LNCaP clone FGC (cell line): ENCODE data around the gene ZBTB20.
A peak's percentile ranks its signal among the peaks of the same experiment; 100 is the strongest.

Experiments used
- DNase-seq: peaks from one replicate; pipeline ENCODE4 v3.0.0-alpha.2; 2011; ENCODE audit warnings: low read depth
- H3K4me3 ChIP-seq: 2 replicates; pipeline ENCODE4 v1.5.1; 2011; ENCODE audit warnings: mild to moderate bottlenecking, low read depth, low read length, control low read depth
- TF ChIP-seq, protein P1 (sequence below): IDR thresholded peaks from 2 replicates; pipeline ENCODE4 v1.5.1; 2012; ENCODE audit warnings: mild to moderate bottlenecking; ENCODE audit not compliant: control insufficient read depth, insufficient read depth; ENCODE audit errors: extremely low read depth

The ZBTB20 gene

DNA sequence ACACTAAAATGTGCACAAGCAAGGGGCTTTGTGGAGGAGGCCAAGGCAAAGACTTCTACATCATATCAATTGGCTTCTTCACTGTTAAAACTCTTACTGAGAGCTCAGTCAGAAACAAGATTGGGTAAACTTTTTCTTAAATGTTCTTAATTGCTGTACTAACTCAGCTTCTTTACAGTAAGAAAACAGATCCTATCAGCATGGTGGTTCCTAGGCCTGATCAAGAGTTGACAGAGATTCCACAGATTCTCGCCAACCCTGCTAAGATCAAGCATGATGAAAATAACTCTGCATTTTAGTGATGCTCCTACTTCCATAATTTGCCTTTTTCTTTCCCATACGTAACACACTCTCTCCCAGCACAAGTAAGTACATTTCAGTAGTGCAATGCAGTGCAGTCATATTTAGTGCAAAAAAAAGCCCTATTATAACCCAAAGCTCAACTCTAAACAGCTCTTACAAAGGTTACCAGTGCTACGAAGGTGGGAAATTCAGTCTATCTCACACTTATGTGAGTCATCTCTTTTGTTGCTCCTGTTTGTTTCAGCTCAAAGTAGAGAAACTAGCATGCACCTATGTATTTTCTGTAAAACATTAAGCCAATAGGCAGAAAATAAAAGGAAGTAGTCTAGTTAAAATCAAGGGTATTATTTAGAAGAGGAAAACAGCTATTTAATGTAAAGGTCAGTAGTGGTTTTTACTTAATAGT is 823.4 kb downstream of the ZBTB20 start:
- TF ChIP-seq, protein P1, sequence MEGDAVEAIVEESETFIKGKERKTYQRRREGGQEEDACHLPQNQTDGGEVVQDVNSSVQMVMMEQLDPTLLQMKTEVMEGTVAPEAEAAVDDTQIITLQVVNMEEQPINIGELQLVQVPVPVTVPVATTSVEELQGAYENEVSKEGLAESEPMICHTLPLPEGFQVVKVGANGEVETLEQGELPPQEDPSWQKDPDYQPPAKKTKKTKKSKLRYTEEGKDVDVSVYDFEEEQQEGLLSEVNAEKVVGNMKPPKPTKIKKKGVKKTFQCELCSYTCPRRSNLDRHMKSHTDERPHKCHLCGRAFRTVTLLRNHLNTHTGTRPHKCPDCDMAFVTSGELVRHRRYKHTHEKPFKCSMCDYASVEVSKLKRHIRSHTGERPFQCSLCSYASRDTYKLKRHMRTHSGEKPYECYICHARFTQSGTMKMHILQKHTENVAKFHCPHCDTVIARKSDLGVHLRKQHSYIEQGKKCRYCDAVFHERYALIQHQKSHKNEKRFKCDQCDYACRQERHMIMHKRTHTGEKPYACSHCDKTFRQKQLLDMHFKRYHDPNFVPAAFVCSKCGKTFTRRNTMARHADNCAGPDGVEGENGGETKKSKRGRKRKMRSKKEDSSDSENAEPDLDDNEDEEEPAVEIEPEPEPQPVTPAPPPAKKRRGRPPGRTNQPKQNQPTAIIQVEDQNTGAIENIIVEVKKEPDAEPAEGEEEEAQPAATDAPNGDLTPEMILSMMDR = no peak
- no peak overlapping the region for H3K4me3 ChIP-seq
- no peak for DNase-seq

DNA sequence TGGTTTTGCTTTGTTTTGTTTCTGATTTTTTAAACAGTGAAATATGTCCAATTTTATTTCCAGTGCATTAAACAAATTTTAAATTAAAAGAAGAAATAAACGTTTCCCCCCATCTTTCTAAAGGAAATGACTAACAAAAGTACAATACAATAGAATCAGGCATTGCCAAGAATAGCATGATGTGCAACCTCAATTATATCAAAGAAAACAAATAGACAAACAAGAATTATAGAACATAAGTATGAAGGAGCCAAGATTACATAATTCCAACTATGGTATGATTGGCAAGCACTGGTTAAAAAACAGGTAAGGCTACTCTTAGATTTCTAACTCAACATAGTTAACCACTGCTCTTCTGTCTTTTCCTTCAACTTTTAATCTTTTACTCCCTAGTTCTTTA is 826.8 kb downstream of the ZBTB20 start:
- TF ChIP-seq, protein P1 = no peak
- DNase-seq = peak; percentile 75

DNA sequence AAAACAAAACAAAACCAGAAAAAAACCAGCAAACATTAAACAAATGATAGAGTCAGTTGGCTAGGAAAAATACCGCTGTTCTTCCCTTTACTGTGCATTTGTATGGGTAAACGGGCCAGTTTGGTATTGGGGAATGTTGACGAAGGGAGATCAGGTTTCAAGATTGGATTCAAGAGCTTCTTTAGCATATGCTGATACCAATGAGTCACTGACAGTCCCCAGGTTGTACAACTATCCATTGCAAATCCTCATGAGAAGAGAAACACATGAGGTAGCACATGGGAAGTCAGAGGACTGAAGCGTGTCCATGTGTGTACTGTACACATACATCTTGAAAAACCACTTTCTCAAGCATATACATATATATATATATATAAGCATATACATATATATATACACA is 827.6 kb downstream of the ZBTB20 start:
- TF ChIP-seq, protein P1 = no peak
- no peak overlapping the region for H3K4me3 ChIP-seq
- peak; percentile 78 for DNase-seq

More for the DNA sequence above, 826.8 kb downstream of the ZBTB20 start:
- no peak overlapping the region for H3K4me3 ChIP-seq

DNA sequence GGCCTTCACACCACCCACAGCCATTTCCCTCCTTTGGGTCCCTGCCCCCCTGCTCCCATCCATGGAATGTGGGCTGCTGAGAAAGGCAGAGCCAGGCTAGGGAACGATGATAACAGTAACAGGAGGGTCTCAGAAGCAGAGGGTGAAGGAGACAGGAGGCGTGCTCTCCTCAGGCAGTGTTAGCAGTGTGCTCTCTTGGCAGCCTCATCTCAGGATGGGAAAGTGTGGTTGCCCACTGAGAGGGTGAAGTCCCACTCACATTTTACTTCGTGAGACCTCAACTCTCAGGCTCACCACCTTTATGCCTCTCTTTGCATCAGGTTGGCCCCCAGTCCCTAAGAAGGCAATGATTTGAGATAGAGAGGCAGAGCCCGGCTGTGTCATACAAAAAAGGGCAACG is 828.8 kb downstream of the ZBTB20 start:
- TF ChIP-seq, protein P1 = no peak
- no peak for DNase-seq
- no peak overlapping the region for H3K4me3 ChIP-seq

DNA sequence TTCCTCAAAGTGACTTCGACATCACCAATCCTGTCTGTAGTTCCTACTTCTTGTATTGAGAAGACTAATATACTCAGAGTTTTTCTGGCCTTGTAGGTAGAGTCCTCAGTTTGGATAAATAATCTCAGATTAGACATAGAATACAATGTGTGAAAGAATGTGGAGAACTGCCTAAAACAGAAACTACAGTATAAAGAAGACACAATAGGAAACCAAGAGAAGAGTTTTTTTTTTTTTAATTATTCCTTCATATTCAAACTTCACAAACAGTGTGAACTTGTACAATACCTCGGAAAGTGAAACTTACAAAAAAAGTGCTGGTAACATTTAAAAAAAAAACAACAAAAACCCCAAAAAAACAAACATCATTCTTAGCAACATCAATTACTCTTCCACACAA is 832.8 kb downstream of the ZBTB20 start:
- TF ChIP-seq, protein P1 = no peak
- no peak for DNase-seq
- H3K4me3 ChIP-seq = no peak overlapping the region

DNA sequence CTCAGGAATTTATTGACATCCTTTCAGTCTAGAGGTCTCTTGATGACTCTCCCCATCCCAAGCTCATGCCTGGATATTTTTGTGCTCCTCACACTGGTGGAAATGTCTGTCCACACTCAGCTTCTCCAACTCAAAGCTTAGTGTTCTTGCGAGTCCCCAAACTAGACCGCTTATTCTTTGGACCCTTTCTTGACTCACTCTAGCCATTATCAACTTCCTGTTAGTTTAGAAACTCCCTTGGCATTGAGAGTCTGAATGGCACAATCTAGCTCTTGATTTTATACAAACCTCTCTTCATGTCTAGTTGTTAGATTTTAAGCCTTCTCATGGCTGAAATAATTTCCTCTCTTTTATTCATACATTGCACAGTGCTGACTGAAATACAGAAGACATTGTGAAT is 833.7 kb downstream of the ZBTB20 start:
- no peak overlapping the region for H3K4me3 ChIP-seq
- DNase-seq = no peak
- TF ChIP-seq, protein P1 = no peak

DNA sequence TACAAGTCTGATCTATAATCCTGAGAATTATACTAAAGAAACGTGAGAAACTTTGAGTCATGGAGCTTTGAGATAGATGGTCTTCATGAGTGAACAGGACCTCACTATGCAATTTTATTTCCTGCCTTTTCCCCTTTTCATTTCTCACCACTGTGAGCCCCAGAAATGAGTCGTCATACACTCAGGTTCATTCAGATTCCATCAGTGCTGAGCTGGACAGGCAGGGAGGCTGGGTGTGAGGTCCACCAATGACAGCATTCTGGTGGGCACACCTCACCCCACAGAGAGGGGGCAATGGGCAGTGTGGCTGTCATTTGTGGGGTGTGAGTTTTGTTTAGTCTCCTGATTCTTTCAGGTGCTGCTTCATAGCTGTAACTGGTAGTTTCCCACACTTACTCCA is 836.4 kb downstream of the ZBTB20 start:
- H3K4me3 ChIP-seq = no peak overlapping the region
- DNase-seq = no peak
- TF ChIP-seq, protein P1 = no peak
